NOMO-1 treated with dmso at 0.1 percent for 144 hours (cell line): ENCODE measurements around the gene KIAA0232.

Experiments
- DNase-seq: peaks from one replicate; lab custom pipeline; 2025; ENCODE audit not compliant: unreplicated experiment; lab: John Stamatoyannopoulos, UW

Gene KIAA0232, protein sequence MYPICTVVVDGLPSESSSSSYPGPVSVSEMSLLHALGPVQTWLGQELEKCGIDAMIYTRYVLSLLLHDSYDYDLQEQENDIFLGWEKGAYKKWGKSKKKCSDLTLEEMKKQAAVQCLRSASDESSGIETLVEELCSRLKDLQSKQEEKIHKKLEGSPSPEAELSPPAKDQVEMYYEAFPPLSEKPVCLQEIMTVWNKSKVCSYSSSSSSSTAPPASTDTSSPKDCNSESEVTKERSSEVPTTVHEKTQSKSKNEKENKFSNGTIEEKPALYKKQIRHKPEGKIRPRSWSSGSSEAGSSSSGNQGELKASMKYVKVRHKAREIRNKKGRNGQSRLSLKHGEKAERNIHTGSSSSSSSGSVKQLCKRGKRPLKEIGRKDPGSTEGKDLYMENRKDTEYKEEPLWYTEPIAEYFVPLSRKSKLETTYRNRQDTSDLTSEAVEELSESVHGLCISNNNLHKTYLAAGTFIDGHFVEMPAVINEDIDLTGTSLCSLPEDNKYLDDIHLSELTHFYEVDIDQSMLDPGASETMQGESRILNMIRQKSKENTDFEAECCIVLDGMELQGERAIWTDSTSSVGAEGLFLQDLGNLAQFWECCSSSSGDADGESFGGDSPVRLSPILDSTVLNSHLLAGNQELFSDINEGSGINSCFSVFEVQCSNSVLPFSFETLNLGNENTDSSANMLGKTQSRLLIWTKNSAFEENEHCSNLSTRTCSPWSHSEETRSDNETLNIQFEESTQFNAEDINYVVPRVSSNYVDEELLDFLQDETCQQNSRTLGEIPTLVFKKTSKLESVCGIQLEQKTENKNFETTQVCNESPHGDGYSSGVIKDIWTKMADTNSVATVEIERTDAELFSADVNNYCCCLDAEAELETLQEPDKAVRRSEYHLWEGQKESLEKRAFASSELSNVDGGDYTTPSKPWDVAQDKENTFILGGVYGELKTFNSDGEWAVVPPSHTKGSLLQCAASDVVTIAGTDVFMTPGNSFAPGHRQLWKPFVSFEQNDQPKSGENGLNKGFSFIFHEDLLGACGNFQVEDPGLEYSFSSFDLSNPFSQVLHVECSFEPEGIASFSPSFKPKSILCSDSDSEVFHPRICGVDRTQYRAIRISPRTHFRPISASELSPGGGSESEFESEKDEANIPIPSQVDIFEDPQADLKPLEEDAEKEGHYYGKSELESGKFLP (N-terminal part only)

DNA sequence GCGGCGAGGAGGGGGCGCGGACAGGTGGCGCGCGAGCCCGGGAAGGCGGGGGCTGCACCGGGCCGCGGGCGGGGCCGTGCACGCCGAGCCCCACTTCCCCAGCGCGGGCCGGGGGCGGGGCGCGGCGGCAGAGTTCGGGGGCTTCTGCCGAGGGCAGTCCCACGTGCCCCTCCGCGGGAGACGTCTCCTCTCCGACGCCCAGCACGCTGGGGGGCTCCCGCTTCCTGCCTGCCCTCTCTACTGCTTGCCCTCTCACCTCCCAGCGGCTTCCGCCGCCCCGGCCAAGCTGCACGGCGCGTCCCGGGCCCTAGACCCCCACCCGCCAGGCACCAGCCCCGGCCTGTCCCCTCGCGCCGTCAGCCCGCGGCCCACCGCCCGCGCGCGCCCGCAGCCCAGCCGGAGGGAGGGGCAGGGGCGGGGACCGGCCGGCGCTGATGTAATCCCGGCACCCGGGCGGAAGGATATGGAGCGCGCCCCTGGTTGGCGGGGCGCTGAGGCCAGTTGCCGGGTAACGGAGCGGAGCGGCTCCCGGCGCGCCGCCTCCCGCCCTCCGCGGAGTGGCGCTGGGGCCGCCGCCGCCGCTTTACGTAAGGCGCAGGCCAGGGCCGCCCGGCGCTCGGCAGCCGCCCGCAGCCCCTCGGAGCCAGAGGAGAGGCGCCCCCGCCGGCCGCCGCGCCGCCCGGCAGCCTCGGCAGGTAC is at the start of gene KIAA0232:
Gene KIAA0232 (plus strand): TSS at position 581 of the 699 bp plus-strand sequence. CDS start 41,727 bp downstream, outside the sequence.
- peak; percentile 72 for DNase-seq

DNA sequence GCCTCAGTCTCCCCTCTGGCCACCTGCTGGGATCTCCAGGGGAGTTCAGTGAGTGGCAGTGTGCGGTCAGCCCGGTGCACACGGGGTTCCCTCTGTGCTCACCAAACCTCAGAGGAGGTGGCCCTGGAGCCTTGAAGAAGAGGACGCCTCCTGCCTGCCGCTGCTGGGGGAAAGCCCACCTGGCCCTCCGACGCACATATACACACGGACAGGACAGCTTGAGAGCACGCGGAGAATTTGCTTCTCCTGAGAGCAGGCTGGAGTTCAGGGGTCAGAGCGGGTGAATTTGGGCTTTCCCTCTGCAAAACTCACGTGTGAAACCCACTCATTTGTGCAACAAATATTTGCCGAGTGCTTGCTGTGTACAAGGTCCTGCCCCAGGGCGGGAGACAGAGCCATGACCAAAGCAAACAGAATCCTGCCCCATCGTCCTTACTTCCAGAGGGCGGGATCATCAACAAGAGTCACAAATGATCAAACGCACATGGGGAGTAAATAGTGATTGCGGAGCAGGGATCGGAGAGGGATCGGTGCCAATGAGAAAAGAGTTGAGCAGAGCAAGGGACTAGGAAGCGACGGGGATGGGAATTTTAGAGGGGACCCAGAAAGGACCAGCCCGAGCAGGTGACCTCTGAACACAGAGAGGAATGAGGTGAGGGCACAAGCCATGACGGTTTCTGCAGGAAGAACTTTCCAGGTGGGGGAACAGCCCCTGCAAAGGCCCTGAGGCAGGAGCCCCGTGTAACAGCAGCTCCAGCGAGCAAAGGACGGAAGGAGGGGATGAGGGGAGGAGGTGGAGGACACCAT is 49.0 kb upstream of the KIAA0232 start:
- DNase-seq: no peak

DNA sequence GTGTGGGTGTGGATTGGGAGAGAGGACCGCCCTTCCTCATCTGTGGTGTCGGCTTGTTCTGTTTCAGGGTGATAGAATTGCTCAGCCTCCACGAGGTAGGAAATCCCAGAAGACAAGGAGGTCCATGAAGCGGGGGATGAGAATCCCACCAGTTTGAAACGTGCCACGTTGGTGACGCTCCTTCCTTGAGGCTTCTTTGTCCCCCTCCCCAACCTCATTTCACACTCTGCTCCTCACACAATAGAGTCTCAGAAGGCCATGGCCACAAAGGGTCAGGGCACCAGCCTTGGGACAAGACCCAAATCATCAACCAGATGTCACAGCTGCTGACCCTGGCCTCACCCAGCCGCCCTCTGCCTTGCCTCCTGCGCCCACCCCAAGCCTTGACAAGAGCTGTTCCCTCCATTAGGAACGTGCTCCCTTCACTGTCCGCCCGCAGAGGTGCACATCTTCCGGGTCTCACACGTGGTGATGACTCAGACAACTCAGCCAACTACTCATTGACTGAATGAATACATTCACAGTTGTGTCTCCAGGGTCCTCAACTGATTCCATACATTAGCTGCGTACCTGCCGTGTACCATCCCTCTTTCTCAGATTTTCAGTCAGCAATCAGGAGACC is 48.3 kb upstream of the KIAA0232 start:
- no peak for DNase-seq

DNA sequence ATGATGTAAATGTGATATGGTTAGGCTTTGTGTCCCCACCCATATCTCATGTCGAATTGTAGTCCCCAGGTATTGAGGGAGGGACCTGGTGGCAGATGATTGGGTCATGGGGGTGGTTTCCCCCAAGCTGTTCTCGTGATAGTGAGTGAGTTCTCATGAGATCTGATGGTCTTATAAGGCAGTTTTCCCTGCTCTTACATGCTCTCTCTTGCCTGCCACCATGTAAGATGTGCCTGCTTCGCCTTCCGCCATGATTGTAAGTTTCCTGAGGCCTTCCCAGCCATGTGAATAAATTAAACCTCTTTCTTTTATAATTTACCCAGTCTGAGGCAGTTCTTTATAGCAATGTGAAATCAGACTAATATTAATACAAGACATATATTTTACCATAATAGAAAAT is 42.6 kb upstream of the KIAA0232 start:
- no peak for DNase-seq

DNA sequence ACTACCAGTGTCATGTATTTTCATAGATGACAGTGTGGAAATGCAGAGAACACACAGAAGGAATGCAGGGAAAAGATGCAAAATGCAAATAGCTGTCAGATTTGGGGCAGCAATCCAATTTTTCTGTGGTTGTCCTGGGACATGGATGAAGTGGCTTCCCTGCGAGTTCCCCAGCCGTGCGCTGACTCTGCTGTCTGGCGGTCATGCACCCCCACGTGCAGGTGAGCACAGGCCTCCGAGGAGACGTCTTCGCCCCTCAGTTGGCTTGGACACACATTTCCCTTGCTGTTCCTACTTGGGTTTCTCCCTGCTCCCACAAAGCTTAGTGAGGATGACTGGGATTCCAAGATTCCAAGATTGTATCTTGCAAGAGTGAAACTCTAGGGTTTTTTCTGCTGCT is 42.2 kb upstream of the KIAA0232 start:
- DNase-seq: no peak

DNA sequence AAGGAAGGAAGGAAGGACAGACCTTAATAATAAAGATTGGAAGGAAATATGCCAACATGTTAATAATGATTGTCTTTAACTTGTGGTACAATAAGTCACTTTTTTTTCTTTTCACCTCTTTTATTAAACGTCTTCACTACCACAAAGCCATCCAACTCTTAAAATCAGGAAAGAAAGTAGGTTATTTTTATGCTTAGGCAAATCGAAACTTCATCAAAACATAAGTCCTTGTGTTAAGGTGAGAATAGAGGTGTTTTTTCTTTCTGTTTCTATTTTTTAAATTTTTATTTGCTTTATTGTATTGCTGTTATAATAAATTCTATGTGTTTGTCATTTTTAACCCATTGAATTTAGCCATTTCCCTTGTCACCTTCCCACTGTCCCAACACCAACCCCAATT is 40.0 kb upstream of the KIAA0232 start:
- no peak for DNase-seq

DNA sequence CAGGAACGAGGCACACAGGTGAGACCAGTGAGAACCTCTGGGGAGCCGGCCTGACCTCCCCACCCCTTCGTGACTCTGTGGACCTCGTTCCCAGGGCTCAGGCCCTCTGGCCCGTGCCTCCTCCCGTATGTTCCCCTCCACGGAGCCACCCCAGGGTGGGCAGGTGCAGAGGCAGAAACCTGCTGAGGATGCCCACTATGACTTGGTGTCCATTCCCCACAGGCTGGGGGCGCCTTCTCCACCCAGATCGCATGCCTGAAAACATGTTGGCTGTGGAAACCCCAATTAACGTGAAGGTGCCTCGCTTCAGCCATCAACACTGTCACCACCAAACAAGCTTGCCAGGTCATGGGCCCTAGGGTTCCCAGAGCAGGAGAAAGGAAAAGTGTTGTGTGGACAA is 39.5 kb upstream of the KIAA0232 start:
- no peak for DNase-seq

DNA sequence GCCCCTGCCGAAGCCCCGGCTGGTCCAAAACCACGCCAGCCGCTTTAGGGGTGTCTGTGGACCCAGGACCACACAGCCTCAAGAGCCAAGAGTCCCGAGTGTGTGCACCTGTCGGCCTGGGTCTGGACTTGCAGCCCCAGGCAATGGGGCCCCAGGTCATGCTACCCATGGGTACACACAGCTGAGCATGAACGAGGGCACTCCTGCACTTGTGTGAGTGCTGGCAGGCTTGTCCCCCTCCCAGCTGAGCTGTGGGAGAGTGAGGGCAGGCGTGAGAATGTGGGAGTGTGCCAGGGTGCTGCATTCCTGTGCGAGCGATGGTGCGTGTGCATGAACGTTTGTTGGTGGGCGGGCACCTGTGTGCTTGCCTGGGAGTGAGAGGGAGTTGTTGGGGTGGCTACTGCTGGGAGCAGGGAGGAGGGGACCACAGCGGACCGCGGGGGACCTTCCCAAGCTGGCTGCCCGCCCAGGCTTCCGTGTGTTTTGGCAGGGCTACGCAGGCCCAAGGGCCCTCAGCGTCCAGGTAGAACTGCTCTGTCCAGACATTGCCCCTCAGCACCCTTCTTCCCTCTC is 35.7 kb upstream of the KIAA0232 start:
- no peak for DNase-seq

DNA sequence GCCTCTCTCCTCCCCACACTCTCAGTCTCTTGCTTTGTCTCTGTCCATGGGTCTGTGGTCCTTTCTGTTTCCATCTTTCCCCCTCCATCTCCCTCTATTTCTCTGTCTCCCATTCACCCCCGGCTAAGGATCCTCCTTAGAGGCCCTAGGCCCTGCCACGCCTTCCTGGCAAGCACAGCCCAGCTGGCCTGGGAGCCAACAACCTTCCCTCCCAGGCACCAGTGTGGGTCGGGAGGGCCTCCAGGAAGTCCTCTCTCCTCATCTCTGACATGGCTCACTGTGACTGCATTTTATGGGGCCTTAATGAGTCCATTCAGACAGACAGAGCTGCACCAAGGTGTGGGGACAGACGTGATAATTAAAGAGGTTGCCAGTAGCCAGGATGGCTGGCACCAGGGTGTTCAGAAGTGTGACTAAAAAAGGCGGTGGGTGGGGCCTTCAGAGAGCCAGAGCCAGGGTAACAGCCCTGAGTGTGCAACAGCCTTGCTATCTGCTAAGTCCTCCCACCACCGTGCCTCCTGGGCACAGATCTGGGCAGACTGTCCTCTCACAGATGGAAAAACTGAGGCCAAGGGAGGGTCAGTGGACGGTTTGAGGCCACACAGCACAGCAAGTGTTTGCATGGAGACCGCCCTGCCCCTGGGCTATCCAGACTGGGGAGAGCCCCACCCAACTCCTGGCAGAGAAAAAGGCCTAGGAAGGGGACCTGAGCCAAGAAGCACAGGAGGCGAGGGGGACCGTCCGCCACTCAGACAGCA is 35.1 kb upstream of the KIAA0232 start:
- DNase-seq: no peak

DNA sequence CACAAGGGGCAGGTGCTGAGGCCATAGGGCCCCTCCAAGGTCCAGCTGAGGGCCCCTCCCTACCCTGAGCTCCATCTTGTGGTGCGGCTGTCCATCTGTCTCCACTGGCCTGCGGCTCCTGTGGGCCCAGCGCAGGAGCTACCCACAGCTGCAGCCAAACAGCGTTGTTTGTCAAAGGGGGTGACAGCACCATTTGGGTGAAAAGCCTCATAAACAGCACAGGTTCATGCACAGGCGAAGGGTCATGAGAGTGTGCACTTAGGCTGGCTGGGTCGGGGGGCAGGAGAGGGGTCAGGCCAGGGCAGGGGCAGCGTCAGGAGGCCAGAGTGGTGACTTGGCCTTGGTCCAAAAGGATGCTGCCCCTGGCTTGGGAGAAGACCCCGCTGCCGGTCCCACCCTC is 34.2 kb upstream of the KIAA0232 start:
- DNase-seq: no peak

DNA sequence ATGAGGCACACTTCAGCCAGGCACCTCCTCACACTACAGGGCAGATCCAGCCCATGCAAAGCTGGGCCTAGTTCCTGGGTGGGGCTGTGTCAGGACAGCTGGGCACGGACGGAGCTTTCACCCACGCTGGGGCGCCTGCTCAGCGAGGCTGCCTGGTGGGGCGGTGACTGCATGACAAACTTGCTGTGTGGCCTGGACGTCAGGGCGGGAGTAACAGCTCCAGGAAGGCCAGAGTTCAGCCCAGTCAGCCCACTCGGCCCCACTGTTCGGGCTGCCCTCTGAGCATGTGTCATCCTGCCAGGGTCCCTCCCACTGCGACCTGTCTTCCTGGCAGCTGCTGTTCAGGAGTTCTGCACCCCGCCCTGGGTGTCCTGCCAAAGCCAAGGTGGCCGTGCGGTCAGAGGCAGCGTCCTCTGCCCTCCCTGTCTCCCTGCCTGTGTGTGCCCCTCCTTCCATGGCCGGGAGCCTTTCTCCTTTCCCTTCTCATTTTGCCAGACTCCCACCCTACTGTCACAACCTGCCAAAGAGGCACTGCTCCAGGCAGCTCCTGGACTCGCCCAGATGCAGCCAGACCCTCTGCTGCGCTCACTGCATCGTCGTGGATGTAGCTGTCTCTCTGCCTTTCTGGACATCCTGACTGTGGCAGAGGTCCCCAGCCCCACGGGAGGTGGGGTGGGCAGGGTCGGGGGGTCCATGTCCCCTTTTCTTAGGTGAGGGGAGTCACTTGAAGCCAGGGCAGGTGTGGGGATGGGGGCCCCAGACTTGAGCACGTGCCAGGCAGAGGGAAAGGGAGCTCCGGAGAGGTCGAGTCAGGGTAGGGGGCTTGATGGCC is 33.0 kb upstream of the KIAA0232 start:
- DNase-seq: no peak

DNA sequence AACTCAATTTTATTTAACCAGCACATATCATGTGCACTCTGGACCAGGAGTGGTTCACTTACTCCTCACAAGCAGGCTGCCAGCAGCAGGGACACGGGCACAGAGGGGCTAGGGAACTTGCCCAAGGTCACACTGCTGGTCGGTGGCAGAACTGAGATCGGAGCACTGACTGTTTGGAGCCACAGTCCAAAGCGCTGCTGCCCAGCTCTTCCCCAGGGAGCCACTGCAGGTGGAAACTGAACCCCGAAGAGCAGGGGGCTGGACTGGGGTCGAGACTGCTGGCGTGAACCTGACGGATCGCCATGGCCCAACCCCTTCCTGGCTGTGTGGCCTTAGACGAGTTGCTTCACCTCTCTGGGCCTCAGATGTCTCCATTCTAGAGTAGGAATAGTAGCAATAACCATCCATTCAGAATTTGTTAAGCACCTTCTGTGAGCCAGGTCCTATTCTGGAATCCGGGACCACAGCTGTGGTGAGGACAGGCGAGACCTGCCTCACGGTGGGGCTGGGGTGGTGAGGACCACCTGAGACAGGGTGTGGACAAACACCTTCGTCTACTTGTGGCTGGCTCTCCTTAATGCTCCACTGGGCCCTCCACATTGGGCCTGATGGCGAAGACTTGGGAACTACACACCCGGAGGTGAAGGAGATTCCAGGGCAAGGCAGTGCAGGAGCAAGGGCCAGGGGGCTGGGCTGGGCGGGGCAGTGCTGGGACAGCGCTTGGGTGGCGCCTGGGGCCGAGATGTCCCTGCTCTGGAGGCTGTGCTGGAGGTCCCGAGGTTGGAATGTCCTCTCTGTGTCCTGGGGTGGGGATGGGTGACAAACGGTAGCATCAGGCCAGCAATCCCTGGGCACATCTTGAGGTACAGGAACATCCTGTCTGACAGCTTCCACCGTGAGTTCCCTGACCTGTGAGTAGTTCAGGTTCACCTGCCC is 32.0 kb upstream of the KIAA0232 start:
- no peak for DNase-seq

DNA sequence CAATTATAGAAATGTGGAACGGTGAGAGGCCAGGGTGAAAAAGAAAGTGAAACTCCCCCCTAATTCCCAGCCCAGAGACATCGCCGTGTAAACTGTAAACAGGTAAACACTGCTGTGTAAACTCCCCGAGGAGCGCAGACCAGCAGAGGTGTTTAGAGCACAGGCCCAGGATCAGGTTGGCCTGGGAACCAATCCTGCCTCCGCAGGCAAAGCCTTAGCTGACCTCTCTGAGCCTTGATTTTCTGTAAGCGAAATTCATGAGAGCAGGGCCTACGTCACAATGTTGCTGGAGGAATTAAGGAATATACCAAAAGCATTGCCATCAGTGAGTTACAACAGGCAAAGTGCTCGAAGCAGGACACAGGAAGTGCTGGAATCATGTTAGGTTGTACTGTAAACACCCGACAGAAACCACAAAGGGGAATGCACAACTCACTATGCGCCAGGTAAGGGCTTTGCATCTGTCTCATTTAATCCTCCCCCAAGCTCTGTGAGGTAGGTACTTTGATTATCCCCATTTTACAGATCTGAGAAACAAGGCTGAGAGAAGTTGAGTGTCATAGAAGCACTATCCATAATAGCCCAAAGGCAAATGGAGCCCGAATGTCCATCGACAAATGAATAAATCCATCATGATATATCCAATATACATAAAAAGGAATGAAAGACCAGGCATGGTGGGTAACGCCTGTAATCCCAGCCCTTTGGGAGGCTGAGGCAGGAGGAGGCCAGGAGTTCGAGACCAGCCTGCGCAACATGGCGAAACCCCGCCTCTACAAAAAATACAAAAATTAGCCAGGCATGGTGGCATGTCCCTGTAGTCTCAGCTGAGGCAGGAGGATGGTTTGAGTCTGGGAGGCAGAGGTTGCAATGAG is 30.7 kb upstream of the KIAA0232 start:
- DNase-seq: no peak

DNA sequence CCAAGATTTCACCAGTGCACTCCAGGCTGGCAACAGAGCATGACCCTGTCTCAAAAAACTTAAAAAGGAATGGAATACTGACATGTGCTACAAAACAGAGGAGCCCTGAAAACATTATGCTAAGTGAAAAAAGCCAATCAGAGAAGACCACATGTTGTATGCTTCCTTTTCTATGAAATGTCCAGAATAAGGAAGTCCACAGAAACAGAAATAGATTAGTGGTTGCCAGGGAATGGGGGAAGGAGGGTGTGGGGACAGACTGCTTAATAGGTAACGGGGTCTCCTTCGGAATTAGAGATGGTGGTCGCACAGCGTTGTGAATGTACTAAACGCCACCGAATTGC is 30.1 kb upstream of the KIAA0232 start:
- DNase-seq: peak; percentile 56

DNA sequence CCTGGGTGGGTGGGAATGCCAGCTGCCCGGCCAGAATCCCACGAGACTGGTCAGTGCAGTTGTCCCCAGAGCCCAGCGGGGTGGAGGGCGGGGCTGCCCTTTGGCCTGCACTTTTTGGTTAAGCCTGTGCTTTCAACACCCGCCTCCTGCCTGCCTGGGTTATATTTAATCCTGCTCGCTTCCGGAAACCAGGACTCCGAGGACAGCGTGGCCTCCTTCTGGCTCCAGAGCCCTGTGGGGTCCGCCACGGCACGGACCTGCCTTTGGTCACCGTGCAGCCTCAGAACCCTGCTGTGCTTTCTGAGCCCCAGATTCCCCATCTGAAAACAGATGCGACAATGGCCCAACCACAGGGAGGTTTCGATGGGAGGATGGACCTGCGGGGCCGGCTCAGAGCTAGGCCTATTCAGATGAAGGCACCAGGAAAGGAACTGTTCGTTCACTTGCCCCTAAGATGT is 29.4 kb upstream of the KIAA0232 start:
- peak; percentile 50 for DNase-seq

DNA sequence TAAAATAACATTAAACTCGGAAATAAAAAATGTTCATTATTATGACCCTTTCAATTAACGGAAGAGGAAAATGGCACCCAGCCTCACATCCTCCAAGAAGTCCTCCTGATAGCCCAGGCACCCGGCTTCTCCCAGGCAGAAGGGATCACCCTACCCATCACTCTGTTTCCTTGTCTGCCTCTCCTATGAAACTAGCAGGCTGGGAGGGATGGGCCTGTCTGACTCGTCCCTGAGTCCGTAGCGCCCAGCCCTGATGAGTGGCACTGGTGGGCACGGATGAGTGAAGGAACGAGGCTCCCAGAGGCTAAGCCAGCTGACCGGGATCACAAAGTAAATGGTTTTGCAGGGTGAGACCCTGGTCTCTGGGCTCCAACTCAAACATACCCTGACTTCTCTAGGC is 28.6 kb upstream of the KIAA0232 start:
- DNase-seq: no peak
